ENCODE measurements around the gene KRTAP10-1.

Gene KRTAP10-1

DNA sequence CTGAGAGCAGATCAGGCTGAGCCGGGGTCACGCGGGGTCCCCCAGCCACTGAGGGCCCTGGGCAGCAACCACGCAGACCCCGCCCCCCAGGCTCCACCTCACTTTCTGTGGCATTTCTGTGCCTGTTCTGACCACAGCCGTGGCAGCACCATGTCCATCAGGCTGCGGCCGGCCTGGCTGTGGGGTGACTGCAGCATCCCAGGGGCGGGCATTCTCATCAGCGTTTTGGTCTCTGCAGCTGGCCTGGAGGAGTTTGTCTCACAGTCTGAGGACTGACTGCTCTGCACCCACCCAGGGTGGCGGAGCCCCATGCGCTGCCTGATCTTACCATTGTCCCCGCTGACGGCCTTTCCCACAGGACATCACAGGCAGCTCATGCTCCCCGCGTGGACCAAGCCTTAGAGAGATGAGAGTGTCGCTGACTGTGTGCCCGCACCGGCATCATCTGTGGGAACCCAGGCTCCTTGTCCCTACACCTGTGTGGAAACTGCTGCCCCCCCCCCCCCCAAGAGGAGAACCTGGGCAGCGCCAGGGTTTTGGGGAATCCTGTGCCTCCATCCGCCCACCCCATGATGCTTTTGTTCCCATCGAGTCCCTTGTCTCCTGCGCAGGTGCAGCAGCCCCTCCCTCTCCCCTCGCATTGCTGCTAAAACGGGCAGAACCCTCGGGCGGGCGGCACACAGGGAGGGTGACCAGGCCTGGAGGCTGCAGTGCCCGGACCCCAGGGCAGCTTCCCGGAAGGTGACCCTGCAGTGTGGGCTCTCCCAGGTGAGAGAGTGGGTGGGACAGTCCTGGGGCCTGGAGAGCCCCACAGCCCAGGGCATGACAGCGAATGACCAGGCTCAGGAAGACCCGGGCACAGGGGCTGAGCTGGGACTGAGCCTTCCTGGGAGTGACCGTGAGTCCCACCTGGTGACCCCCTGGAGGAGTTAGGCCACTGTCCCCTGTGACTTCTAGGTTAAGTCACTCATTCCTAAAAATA, 1.8 kb downstream of the KRTAP10-1 start:
- no peaks in the 10 kb centered on the region for H3K36me3 ChIP-seq (replicated peaks; ENCODE audit: low read depth, low read length)
- no peak overlapping the region for H3K4me2 ChIP-seq (ENCODE audit: low read length)
- no peaks in the 10 kb centered on the region for H3K4me1 ChIP-seq (ENCODE audit: low read length)
- H3K27ac ChIP-seq (ENCODE audit: low read length) = no peak overlapping the region
- H2AFZ ChIP-seq (ENCODE audit: low read depth, low read length) = no peak overlapping the region
- H3K4me3 ChIP-seq (ENCODE audit: low read length) = no peak overlapping the region
- H3K79me2 ChIP-seq (ENCODE audit: low read length) = no peaks in the 10 kb centered on the region
- no peaks in the 10 kb centered on the region for H3K9me3 ChIP-seq (ENCODE audit: insufficient read depth, low read length)
- no peaks in the 10 kb centered on the region for H4K20me1 ChIP-seq (ENCODE audit: insufficient read depth, low read length)
- no peak overlapping the region for H3K9ac ChIP-seq (ENCODE audit: low read length)
- no peaks in the 10 kb centered on the region for H3K27me3 ChIP-seq (ENCODE audit: low read depth, low read length)
- TF ChIP-seq EZH2phosphoT487 (IDR thresholded peaks at IDR 0.05; ENCODE audit: low read depth) = no peak

DNA sequence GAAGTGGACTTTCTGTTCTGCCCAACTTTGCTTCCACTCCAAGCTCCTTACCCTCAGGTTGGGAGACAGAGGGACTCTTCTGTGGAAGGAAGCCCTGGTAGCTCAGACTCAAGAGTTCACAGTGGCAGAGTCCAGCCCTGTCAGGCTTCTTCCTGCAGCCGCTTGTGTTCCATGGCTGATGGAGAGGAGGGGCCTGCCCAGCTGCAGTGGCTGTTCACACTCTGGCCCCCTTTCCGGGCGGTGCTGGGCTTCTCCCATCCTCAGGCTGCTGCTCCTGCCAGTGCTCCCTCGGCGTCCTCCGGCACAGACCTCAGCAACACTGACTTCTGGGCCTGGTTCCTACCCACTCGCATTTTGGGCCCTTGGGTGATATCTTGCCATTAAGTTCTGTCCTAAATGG, 4.0 kb downstream of the KRTAP10-1 start:
- Histone ChIP-seq H3K79me2 (ENCODE audit: low read length) (no peaks in the 10 kb centered on the region), H3K27me3 (ENCODE audit: low read depth, low read length) (no peaks in the 10 kb centered on the region), H3K9ac (ENCODE audit: low read length) (no peak overlapping the region), H3K36me3 (replicated peaks; ENCODE audit: low read depth, low read length) (no peaks in the 10 kb centered on the region), H3K4me2 (ENCODE audit: low read length) (no peak overlapping the region), H4K20me1 (ENCODE audit: insufficient read depth, low read length) (no peaks in the 10 kb centered on the region), H3K9me3 (ENCODE audit: insufficient read depth, low read length) (no peaks in the 10 kb centered on the region), H2AFZ (ENCODE audit: low read depth, low read length) (no peak overlapping the region), H3K27ac (ENCODE audit: low read length) (no peak overlapping the region), H3K4me1 (ENCODE audit: low read length) (no peaks in the 10 kb centered on the region), H3K4me3 (ENCODE audit: low read length) (no peak overlapping the region)
- TF ChIP-seq, protein P1, sequence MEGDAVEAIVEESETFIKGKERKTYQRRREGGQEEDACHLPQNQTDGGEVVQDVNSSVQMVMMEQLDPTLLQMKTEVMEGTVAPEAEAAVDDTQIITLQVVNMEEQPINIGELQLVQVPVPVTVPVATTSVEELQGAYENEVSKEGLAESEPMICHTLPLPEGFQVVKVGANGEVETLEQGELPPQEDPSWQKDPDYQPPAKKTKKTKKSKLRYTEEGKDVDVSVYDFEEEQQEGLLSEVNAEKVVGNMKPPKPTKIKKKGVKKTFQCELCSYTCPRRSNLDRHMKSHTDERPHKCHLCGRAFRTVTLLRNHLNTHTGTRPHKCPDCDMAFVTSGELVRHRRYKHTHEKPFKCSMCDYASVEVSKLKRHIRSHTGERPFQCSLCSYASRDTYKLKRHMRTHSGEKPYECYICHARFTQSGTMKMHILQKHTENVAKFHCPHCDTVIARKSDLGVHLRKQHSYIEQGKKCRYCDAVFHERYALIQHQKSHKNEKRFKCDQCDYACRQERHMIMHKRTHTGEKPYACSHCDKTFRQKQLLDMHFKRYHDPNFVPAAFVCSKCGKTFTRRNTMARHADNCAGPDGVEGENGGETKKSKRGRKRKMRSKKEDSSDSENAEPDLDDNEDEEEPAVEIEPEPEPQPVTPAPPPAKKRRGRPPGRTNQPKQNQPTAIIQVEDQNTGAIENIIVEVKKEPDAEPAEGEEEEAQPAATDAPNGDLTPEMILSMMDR (IDR thresholded peaks at IDR 0.05; ENCODE audit: low read depth, low read length) = no peak
- TF ChIP-seq EZH2phosphoT487 (IDR thresholded peaks at IDR 0.05; ENCODE audit: low read depth) = no peak

DNA sequence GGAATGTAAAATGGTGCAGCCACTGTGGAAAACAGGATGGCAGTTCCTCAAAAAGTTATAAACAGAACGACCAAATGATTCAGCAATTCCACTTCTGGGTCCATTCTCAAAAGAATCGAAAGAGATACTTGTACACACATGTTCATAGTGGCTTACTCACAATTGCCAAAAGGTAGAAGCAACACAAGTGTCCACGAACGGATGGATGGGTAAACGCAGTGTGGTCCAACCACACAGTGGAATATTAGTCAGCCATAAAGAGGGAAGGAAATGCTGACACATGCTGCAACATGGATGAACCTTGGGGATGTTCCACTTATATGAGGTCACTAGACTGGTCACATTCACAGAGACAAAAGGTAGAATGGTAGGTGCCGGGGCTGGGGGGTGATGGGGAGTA, 5.3 kb downstream of the KRTAP10-1 start:
- Histone ChIP-seq H3K27ac (ENCODE audit: low read length) (no peak overlapping the region), H3K4me1 (ENCODE audit: low read length) (no peaks in the 10 kb centered on the region), H3K36me3 (replicated peaks; ENCODE audit: low read depth, low read length) (no peaks in the 10 kb centered on the region), H3K79me2 (ENCODE audit: low read length) (no peaks in the 10 kb centered on the region), H3K9me3 (ENCODE audit: insufficient read depth, low read length) (no peaks in the 10 kb centered on the region), H4K20me1 (ENCODE audit: insufficient read depth, low read length) (no peaks in the 10 kb centered on the region), H3K9ac (ENCODE audit: low read length) (no peak overlapping the region), H2AFZ (ENCODE audit: low read depth, low read length) (no peak overlapping the region), H3K27me3 (ENCODE audit: low read depth, low read length) (no peaks in the 10 kb centered on the region), H3K4me3 (ENCODE audit: low read length) (no peak overlapping the region), H3K4me2 (ENCODE audit: low read length) (no peak overlapping the region)
- TF ChIP-seq, protein P1 (IDR thresholded peaks at IDR 0.05; ENCODE audit: low read depth, low read length) = no peak
- TF ChIP-seq EZH2phosphoT487 (IDR thresholded peaks at IDR 0.05; ENCODE audit: low read depth) = no peak

DNA sequence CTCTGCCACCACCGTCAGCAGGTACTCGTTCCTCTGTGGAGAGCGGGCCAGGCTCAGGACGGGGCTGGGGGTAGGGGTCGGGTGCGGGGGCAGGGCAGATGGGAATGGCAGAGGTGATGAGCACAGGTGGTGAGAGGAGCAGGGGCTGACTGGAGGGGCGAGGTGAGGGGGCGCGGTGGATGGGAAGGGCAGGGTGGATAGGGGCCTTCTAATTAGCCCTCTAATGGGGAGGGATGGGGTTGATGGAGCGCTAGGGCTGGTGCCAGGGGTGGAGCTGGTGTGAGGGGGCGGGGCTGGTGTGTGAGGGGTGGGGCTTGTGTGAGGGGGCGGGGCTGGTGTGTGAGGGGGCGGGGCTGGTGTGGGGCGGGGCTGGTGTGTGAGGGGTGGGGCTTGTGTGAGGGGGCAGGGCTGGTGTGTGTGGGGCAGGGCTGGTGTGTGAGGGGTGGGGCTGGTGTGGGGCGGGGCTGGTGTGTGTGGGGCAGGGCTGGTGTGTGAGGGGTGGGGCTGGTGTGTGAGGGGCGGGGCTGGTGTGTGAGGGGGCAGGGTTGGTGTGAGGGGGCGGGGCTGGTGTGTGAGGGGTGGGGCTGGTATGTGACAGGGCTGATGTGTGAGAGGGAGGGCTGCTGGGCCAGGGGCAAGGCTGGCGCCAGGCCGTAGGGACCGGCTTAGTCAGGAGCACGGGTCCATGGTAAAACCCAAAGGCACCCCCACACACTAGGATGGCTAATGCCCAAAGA, 5.9 kb downstream of the KRTAP10-1 start:
- H4K20me1 ChIP-seq (ENCODE audit: insufficient read depth, low read length) = no peaks in the 10 kb centered on the region
- H3K4me1 ChIP-seq (ENCODE audit: low read length) = no peaks in the 10 kb centered on the region
- no peak overlapping the region for H3K4me2 ChIP-seq (ENCODE audit: low read length)
- H3K4me3 ChIP-seq (ENCODE audit: low read length) = no peak overlapping the region
- H3K9me3 ChIP-seq (ENCODE audit: insufficient read depth, low read length) = no peaks in the 10 kb centered on the region
- H3K27ac ChIP-seq (ENCODE audit: low read length) = no peak overlapping the region
- TF ChIP-seq EZH2phosphoT487 (IDR thresholded peaks at IDR 0.05; ENCODE audit: low read depth) = no peak
- TF ChIP-seq, protein P1 (IDR thresholded peaks at IDR 0.05; ENCODE audit: low read depth, low read length) = no peak
- H3K27me3 ChIP-seq (ENCODE audit: low read depth, low read length) = no peaks in the 10 kb centered on the region
- no peak overlapping the region for H3K9ac ChIP-seq (ENCODE audit: low read length)
- no peaks in the 10 kb centered on the region for H3K36me3 ChIP-seq (replicated peaks; ENCODE audit: low read depth, low read length)
- H2AFZ ChIP-seq (ENCODE audit: low read depth, low read length) = no peak overlapping the region
- no peaks in the 10 kb centered on the region for H3K79me2 ChIP-seq (ENCODE audit: low read length)
